PC-9 (cell line): ENCODE measurements around the gene PRKACA. TPM values are rescaled to one million over a fixed set of nuclear protein-coding genes. Genes with fewer than 3 reads are reported as not detected.

ENCODE experiments used
- BruUV-seq: library from RNA; stranded (reverse); fragments of 400-500 nt; replicated peaks from 2 replicates; lab custom pipeline; 2021; lab: Mats Ljungman, UMichigan
- CTCF ChIA-PET: fragments of 300-600 bp; sonication (Branson Sonifier 250); formaldehyde crosslinking; loops from one replicate; lab custom pipeline; 2022; ENCODE audit warnings: antibody characterized with exemption; lab: Charles Lee
- POLR2A ChIA-PET: fragments of 300-600 bp; sonication (Branson Sonifier 250); formaldehyde crosslinking; loops from one replicate; lab custom pipeline; 2022; ENCODE audit warnings: antibody characterized with exemption; ENCODE audit not compliant: unreplicated experiment; lab: Charles Lee
- DNase-seq, 2 experiments: peaks; one replicate each; pipeline versions ENCODE4 v3.0.0 to v3.0.0-alpha.2; 2015 to 2022; ENCODE audit warnings: mixed read lengths in 1 of 2
- H2AFZ ChIP-seq: fragments of 200-600 bp; sonication (generic); 2 replicates; pipeline ENCODE4 v1.8.1; 2017; ENCODE audit warnings: antibody characterized with exemption
- H3F3A ChIP-seq: fragments of 200-600 bp; sonication (generic); 2 replicates; pipeline ENCODE4 v1.8.1; 2017; ENCODE audit warnings: antibody characterized with exemption, mild to moderate bottlenecking, low read depth; ENCODE audit not compliant: insufficient read depth
- H3K27ac ChIP-seq: fragments of 200-600 bp; sonication (generic); 2 replicates; pipeline ENCODE4 v1.6.1; 2016; ENCODE audit warnings: mixed run types
- H3K27me3 ChIP-seq: fragments of 200-600 bp; sonication (generic); 2 replicates; pipeline ENCODE4 v1.6.1; 2016; ENCODE audit warnings: low read depth, mixed run types; ENCODE audit not compliant: insufficient read depth
- H3K36me3 ChIP-seq: fragments of 200-600 bp; sonication (generic); 2 replicates; pipeline ENCODE4 v1.6.1; 2016; ENCODE audit warnings: low read depth, mixed run types
- H3K4me1 ChIP-seq: fragments of 200-600 bp; sonication (generic); replicated peaks from 2 replicates; pipeline ENCODE4 v1.6.1; 2016; ENCODE audit warnings: mixed run types; ENCODE audit not compliant: insufficient read depth
- H3K4me2 ChIP-seq: fragments of 200-600 bp; sonication (generic); 2 replicates; pipeline ENCODE4 v1.6.1; 2017; ENCODE audit warnings: mixed run types
- H3K4me3 ChIP-seq: fragments of 200-600 bp; sonication (generic); 2 replicates; pipeline ENCODE4 v1.6.1; 2016; ENCODE audit warnings: mixed run types
- H3K79me2 ChIP-seq: fragments of 200-600 bp; sonication (generic); 2 replicates; pipeline ENCODE4 v1.6.1; 2017; ENCODE audit warnings: low read depth, mixed run types
- H3K9me2 ChIP-seq: fragments of 200-600 bp; sonication (generic); 2 replicates; pipeline ENCODE4 v1.8.1; 2017; ENCODE audit warnings: mild to moderate bottlenecking; ENCODE audit not compliant: insufficient read depth
- H3K9me3 ChIP-seq: fragments of 200-600 bp; sonication (generic); 2 replicates; pipeline ENCODE4 v1.8.1; 2016; ENCODE audit warnings: low read depth; ENCODE audit not compliant: insufficient read depth
- H4K20me1 ChIP-seq: fragments of 200-600 bp; sonication (generic); 2 replicates; pipeline ENCODE4 v1.8.1; 2017; ENCODE audit not compliant: insufficient read depth
- CTCF ChIP-seq: fragments of 200-600 bp; sonication (generic); conservative IDR thresholded peaks from 2 replicates; pipeline ENCODE4 v1.6.1; 2017; ENCODE audit warnings: mixed run types, antibody characterized with exemption, mild to moderate bottlenecking, moderate library complexity
- EZH2 ChIP-seq: fragments of 200-600 bp; sonication (generic); IDR thresholded peaks from 2 replicates; pipeline ENCODE4 v1.8.0; 2017; ENCODE audit warnings: antibody characterized with exemption, low read depth
- intact Hi-C: fragments of 100-400 bp; cut with micrococcal nuclease; formaldehyde crosslinking; loops from one replicate; pipeline ENCODE4 v1.10.0; 2022; ENCODE audit not compliant: unreplicated experiment
- total RNA-seq: library from RNA; stranded (reverse); gene quantifications from 2 replicates; pipeline ENCODE4 v1.2.3, GENCODE V29; 2021

Gene PRKACA
- total RNA-seq, 1 experiment from 2014 or later, result 82.8 TPM

GRCh38 chr19:14127176-14127575 lies 9.6 kb upstream of the PRKACA start:
- Histone ChIP-seq H3K9me3 (no peaks in the 10 kb centered on the region), H3K27ac (no peak overlapping the region), H3K36me3 (no peaks in the 10 kb centered on the region), H3K4me2 (no peak overlapping the region), H3K79me2 (no peaks in the 10 kb centered on the region), H3K4me3 (no peak overlapping the region), H3K9me2 (no peaks in the 10 kb centered on the region), H4K20me1 (no peaks in the 10 kb centered on the region), H3K4me1 (no peaks in the 10 kb centered on the region), H3F3A (peaks cover 16% of the 10 kb centered on the region; the same call in 1 of the 2 replicates), H2AFZ (no peak overlapping the region), H3K27me3 (no peaks in the 10 kb centered on the region)
- no peak for TF ChIP-seq EZH2
- no peak for TF ChIP-seq CTCF
- CTCF ChIA-PET, result no interaction called here
- no peak for DNase-seq
- no TSS peak for BruUV-seq
- intact Hi-C loops, result no loop called here
- POLR2A ChIA-PET, result no interaction called here

- H3K27ac ChIP-seq, result no peak overlapping the region
- peaks cover 34% of the 10 kb centered on the region for H3F3A ChIP-seq
- no peak overlapping the region for H3K4me2 ChIP-seq
- no peak for DNase-seq
- H3K27me3 ChIP-seq, result no peaks in the 10 kb centered on the region
- ChIA-PET POLR2A (no interaction called here), CTCF (interaction anchor here (0.7 kb wide), 2 partner anchors 13 to 486 kb away, joined by 4 to 8 read pairs; partner anchors contain the start of gene ASF1B)
- intact Hi-C loops, result no loop called here
- H3K4me3 ChIP-seq, result no peak overlapping the region
- H3K36me3 ChIP-seq, result no peaks in the 10 kb centered on the region
- TF ChIP-seq EZH2 (no peak), CTCF (no peak)
- no peaks in the 10 kb centered on the region for H3K9me3 ChIP-seq
- H3K4me1 ChIP-seq, result peaks cover 15% of the 10 kb centered on the region
- no peaks in the 10 kb centered on the region for H3K79me2 ChIP-seq
- H4K20me1 ChIP-seq, result no peaks in the 10 kb centered on the region
- no peak overlapping the region for H2AFZ ChIP-seq
- no TSS peak for BruUV-seq
- H3K9me2 ChIP-seq, result no peaks in the 10 kb centered on the region
Measured at GRCh38 chr19:14122924-14123323, 5.4 kb upstream of the PRKACA start.

GRCh38 chr19:14120497-14120780 lies 2.9 kb upstream of the PRKACA start:
- Histone ChIP-seq H3K27me3 (no peaks in the 10 kb centered on the region), H3F3A (peaks cover 44% of the 10 kb centered on the region), H3K4me3 (no peak overlapping the region), H3K36me3 (no peaks in the 10 kb centered on the region), H3K27ac (no peak overlapping the region), H3K9me2 (no peaks in the 10 kb centered on the region), H3K4me2 (no peak overlapping the region), H3K79me2 (peaks cover 16% of the 10 kb centered on the region), H3K9me3 (no peaks in the 10 kb centered on the region), H4K20me1 (no peaks in the 10 kb centered on the region), H2AFZ (no peak overlapping the region), H3K4me1 (peaks cover 21% of the 10 kb centered on the region)
- TF ChIP-seq CTCF (no peak), EZH2 (no peak)
- BruUV-seq, result no TSS peak
- CTCF ChIA-PET, result no interaction called here
- intact Hi-C loops, result no loop called here
- DNase-seq, result no peak
- POLR2A ChIA-PET, result no interaction called here
